NCI-H2081 treated with DMSO at 0.1 percent for 48 hours (cell line): Measurements from ENCODE around the gene NLGN2.

Experiments used
- DNase-seq: peaks from one replicate; lab custom pipeline; 2025; lab: John Stamatoyannopoulos, UW

Gene NLGN2

DNA sequence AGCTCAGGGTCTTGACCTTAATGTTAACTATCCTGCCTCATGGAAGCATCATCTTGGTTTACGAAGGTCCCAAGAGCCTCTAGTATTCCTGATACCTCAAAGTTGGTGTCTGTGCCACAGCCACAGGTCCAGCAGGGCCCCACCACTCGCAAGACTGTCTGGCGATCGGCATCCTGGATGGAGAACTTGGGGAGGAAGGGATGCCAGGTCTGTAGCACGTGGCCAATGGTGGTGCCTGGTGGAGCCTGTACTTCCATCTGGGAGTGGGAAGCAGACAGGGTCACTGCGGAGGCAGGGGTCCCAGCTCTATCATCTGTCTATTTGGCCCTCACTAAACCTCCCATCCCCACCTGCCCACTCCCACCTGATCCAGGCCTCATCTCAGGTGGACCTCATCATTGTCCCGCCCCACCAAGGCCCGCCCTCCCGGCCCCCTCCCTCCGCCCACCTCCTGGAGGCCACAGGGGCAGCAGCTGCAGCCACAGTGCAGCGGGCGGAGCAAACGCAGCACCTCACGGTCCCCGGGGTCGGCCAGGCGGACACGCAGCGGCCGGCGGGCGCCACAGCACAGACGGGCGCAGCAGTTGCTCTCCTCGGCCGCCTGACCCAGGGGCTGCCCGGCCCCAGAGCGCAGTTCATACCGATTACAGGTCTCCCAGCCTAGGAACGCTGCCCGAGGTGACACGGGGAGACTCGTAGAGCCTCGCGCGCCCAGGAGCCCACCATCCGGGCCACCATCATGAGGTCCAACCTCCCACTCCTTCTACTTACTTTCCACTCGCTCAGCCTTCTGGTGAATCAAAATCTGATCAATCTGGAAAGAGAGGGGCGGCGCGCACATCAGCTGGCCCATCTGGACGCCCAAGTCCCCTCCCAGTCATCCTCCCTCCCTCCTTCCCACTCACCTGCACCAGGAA is 14.7 kb upstream of the NLGN2 start:
- DNase-seq: no peak

GRCh38 chr17:7393613-7394451 is 13.8 kb upstream of the NLGN2 start:
- no peak for DNase-seq

GRCh38 chr17:7394452-7395191 is 13.0 kb upstream of the NLGN2 start, which contains the start of gene PLSCR3:
Gene PLSCR3 (minus strand): TSS chr17:7394525. CDS start chr17:7394110, 415 bp downstream.
- DNase-seq: peak; percentile 11

GRCh38 chr17:7396147-7396546 is 11.5 kb upstream of the NLGN2 start:
- DNase-seq: no peak

DNA sequence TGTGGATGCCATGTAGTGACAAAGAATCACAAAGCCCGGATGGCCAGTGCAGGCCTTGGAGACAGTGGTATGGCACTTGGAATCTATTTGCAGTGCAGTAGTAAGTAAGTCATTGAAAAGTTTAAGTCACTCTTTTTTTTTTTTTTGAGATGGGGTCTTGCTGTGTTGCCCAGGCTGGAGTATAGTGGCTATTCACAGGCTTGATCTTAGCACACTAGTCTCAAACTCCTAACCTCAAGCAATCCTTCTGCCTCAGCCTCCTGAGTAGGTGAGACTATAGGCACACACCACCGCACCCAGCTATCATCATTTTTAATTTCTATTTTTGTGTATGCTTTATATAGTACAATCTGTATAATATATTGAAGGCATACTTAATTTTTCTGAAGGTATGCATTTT is 9.0 kb upstream of the NLGN2 start:
- DNase-seq: no peak

GRCh38 chr17:7403043-7403726 is 4.5 kb upstream of the NLGN2 start:
- DNase-seq: no peak

GRCh38 chr17:7403727-7403976 is 4.0 kb upstream of the NLGN2 start:
- DNase-seq: no peak

GRCh38 chr17:7403977-7404736 is 3.5 kb upstream of the NLGN2 start, which contains the start of gene TMEM256:
Gene TMEM256 (minus strand): TSS chr17:7404097. CDS start chr17:7404084, 13 bp downstream.
- peak; percentile 91 for DNase-seq

- no peak for DNase-seq
These were observed 2.8 kb upstream of the NLGN2 start for GRCh38 chr17:7404737-7405349.

DNA sequence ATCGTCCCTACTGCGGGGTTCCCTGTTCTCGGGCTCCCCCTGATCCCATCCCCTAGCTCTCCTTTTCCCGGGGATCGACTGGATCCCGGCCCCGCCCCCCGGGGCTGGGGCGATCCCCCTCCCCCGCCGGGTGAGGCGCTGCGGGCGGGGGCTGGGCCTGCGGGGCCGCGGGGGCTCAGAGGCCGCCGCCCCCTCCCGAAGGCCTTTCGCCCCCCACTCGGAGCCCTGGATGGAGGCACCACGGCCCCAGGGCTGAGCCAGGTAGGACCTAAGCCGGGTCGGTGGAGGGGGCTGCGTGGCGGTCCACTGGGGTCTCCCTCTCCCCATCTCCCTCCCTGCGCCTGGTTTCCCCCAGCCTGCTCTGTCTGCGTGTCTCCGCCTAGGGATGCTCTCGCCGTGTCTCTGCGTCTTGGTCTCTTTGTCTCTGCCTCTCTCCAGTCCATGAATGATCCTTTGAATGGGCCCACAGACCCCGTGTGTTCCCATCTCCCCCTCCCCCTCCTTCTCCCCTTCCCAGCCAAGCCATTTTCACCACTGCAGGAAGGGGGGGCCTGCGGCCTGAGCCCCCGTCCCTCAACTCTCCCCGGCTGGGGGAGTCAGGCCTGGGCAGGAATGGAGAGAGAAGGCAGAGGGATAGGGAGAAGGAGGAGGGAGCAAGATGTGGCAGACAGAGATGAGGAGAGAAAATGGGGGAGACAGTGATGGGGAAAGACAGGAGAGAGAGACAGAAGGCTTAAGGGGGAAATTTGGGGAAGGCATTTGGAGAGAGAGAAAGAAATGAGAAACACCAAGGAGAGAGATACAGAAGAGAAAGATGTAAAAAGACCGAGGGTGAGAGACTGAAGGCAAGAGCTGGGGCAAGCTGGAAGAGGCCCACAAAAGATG is 2.1 kb upstream of the NLGN2 start:
- no peak for DNase-seq

GRCh38 chr17:7406235-7406825 is 1.3 kb upstream of the NLGN2 start:
- DNase-seq: no peak

GRCh38 chr17:7407082-7407481 is 563 bp upstream of the NLGN2 start:
- DNase-seq: no peak

DNA sequence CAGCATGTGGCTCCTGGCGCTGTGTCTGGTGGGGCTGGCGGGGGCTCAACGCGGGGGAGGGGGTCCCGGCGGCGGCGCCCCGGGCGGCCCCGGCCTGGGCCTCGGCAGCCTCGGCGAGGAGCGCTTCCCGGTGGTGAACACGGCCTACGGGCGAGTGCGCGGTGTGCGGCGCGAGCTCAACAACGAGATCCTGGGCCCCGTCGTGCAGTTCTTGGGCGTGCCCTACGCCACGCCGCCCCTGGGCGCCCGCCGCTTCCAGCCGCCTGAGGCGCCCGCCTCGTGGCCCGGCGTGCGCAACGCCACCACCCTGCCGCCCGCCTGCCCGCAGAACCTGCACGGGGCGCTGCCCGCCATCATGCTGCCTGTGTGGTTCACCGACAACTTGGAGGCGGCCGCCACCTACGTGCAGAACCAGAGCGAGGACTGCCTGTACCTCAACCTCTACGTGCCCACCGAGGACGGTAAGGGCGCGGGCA is 645 bp downstream of the NLGN2 start:
- DNase-seq: no peak

- DNase-seq: no peak
These were observed 1.2 kb downstream of the NLGN2 start for GRCh38 chr17:7408863-7409262.

DNA sequence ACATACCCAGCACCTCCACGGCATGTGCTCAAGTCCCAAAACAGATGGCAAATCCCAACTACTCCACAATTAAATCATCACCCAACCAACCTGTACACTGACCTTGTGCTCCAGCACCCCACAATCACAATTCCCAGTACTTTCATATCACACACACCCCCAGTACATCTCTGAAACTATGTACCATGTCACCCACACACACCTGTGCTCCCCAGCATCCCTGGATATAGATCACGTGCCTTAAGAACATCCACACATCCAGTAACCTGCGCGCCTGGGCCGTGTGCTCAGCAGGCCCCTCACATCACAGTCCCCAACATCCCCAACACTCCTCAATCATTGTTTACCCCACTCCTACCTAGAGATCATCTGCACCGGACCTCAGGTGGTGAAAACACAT is 2.1 kb downstream of the NLGN2 start:
- no peak for DNase-seq

GRCh38 chr17:7410634-7411426 is 3.2 kb downstream of the NLGN2 start:
- DNase-seq: no peak

DNA sequence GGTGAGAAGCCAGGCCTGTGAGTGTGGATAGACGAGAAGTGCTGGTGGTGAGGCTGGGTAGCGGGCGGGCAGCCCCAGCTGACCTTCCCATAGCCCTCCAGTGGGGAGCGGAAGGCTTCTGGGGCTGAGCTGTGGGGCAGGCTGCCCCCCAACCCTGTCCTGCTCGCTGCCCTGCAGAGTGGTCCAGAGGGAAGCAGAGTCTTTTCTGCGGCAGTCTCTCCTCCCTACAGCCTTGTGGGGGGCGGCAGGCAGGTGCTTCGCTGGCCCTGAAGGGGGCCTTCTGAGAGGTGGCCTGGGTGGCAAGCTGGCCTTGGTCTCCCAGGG is 3.7 kb downstream of the NLGN2 start:
- no peak for DNase-seq

- DNase-seq: no peak
These were observed 5.8 kb downstream of the NLGN2 start for GRCh38 chr17:7413346-7413985.
